COLO829 (cell line): Measurements from ENCODE around the gene LRRC27.
"Not testable (repeated sequence)": the region's sequence is repeated elsewhere in the genome, so short reads cannot be mapped to it uniquely, and the experiment has no call there.

Source experiments
- DNase-seq: peaks from one replicate; pipeline ENCODE4 v3.0.0; 2012; ENCODE audit warnings: low spot score

LRRC27 gene

DNA sequence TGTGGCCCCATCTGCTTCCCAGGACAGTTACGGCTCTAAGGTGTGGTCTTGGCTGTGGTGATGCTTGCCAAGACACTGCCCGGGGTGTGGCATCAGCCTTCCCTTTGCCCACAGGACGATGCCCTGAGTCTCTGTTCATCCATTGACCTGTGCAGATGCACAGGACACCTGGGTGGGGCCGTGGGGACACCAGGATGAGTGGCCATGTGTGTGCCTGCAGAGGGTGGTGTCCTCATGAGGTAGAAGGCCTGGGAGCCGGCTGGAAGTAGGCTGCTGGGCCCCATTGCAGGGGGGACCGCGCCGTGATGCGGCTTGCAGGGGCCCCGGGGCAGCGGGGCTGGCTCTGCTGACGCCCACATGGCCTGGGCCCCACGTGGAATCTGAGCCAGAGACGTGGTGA lies 42.6 kb downstream of the LRRC27 start:
- no peak for DNase-seq

- DNase-seq: no peak
Measured at GRCh38 chr10:132375116-132375794, 43.3 kb downstream of the LRRC27 start.

DNA sequence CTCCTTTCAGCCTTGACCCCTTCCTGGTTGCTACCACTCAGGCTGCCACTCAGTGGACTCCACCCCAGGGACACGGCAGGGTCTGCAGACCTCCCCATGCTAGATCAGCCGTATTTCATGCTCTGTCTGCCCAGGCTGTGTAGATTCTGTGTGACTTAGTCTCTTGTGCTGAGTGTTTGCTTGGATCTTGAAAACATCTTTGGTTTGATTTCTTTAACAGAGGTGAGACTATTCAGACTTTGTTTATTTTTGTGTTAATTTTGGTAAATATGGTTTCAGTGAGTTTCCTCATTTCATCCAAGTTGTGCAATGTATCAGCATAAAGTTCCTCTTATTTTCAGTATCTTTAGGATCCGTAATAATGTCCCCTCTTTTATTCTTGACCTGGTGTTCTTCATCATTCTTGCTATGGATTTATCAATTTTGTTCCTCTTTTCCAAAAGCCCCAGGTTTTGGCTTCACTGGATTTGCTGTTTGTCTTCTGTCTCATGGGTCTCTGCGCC lies 43.9 kb downstream of the LRRC27 start:
- DNase-seq: no peak

DNA sequence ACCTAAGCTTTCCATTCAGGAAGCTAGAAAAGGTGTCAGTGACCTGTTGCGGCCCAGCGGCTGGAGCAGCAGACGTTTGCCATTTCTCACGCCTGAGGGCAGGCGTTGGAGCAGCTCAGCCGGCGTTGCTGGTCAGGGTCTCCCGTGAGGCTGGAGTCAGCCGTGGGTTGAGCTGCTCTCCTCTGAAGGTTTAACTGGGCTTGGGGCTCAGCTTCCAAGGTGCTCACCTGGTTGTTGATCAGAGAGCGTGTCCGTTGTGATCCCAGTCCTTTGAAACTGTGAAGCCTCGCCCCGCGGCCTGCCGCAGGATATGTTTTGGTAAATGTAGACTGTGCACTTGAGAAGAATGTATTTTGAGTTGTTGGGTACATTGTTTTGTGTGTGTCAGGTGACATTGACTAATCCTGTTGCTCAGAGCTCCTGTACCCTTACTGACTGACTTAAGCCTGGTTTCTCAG lies 44.4 kb downstream of the LRRC27 start:
- DNase-seq: no peak

GRCh38 chr10:132377326-132377725 lies 45.3 kb downstream of the LRRC27 start:
- no peak for DNase-seq

DNA sequence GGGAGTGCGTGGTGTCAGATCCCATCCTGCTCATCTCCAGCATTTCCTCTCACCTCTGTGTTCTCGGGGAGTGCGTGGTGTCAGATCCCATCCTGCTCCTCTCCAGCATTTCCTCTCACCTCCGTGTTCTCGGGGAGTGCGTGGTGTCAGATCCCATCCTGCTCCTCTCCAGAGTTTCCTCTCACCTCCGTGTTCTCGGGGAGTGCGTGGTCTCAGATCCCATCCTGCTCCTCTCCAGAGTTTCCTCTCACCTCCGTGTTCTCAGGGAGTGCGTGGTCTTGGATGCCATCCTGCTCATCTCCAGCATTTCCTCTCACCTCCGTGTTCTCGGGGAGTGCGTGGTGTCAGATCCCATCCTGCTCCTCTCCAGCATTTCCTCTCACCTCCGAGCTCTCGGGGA lies 47.0 kb downstream of the LRRC27 start:
- not testable (repeated sequence) for DNase-seq

- DNase-seq: not testable (repeated sequence)
Measured at GRCh38 chr10:132380986-132381385, 49.0 kb downstream of the LRRC27 start.

DNA sequence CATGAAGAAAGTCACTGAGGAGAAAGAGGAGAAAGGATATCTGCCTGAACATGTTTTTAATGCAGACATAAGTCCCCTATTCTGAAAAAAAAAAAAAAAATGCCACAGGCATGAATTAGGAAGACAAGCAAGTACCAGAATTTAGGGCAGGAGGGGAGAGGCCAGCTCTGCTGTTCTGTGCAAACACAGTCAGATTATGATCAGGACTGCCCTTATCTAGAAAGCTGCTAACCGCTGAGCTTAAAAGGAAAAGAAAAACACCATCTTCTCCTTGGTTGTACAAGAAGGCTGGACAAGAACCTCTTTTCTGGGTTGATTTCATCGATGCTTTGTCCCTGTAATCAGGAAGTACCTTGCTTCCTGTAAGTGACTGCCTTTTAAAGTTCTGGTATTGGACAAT lies 49.7 kb downstream of the LRRC27 start:
- DNase-seq: no peak

DNA sequence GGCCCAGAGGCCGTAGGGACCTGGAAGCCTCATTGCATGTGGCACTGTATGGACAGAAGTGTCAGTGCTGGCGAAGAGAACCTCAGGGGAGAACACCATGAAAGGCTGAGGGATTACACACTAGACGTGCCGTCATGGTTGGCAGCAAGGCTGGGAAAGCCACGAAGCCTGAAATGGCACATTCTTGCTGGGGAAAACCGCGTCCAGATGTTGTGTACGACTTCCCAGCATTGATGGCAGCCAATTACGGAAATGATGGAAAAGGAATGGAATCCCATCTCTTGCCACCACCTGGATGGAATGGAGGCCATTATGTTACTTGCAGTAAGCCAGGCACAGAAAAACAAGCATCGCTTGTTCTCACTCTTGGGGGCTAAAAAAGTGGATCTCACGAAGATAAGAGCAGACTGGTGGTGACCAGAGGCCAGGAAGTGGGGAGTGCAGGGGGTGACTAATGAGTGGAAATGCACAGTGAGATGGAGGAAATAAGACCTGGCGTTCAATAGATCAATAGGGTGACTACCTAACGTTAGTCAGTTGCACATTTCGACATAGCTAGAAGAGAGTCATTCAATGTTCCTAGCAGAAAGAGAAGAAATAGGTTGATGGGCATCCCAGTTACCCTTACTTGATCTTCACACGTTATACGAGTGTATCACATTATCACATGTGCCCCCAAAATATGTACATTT lies 50.4 kb downstream of the LRRC27 start:
- DNase-seq: no peak

DNA sequence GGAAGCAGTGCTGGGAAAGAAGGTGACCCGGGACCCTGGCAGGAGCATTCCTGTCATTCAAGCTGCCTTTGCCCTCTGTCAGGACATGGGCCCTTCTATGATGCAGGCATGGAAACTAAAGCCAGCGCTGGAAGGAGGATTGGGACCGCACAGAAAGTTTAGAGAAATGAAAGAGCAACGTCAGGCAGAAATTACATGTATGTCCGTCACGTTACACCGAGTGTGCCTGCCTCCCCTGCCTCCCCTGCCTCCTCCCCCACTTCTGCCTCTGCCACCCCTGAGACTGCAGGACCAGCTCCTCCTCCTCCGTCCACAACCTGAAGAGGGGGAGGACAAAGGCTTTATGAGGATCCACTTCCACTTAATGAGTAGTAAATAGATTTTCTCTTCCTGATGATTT lies 51.1 kb downstream of the LRRC27 start:
- DNase-seq: no peak

DNA sequence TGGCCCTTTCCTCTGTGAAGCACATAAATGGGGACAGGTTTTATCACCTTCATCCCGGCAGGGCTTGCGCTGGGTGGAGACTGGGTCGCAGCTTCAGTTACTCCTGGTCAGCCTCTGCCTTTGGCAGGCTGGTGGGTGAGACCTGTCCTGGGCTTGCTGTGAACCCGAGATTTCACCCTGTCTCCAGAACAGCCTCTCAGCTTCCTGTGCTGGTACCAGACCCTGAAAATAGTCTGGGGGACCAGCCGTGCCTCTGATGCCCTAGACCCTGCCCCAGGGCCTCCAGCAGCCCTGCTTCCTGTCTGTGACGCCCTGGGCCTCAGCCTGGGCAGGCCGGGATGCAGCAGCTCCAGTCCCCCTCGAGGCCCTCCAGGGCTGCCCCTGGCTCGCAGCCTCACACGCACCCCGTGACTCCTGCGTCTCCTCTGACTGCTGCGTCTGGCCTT lies 51.8 kb downstream of the LRRC27 start:
- DNase-seq: no peak

GRCh38 chr10:132384618-132385388 lies 52.8 kb downstream of the LRRC27 start:
- DNase-seq: no peak

DNA sequence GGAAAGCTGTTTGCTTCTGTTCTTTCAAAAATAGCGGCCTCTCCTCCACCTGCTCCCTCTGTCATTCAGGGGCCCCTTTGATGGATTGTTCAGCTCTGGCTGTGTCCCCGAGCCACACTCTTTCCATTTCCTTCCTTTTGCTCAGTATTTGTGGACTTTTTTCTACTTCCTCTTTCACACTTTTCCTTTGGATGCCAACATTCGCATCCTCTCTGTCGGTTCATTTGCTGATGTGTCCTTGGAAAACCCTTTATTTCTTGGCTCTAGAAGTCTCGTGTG lies 53.3 kb downstream of the LRRC27 start:
- no peak for DNase-seq

- DNase-seq: no peak
Measured at GRCh38 chr10:132385721-132386418, 53.9 kb downstream of the LRRC27 start.

DNA sequence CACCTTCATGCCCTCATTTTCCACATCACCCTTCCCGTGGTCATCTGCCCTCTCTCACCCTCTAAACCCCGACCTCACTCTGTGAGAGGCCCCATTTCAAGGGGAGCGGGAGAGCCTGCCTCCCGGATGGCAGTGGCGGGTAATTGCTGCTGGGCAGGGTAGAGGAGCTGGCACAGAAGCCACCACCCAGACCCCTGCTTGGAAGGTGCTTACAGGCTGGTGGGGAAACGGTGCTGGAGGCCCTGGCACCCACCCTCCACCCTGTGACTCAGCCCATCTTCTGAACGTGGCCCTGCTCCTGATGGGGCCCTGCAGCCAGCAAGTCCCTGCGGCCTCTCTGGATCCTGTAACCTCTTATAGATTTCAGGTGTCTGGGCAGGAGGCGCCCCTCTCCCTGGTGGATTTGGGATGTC lies 54.4 kb downstream of the LRRC27 start:
- no peak for DNase-seq

DNA sequence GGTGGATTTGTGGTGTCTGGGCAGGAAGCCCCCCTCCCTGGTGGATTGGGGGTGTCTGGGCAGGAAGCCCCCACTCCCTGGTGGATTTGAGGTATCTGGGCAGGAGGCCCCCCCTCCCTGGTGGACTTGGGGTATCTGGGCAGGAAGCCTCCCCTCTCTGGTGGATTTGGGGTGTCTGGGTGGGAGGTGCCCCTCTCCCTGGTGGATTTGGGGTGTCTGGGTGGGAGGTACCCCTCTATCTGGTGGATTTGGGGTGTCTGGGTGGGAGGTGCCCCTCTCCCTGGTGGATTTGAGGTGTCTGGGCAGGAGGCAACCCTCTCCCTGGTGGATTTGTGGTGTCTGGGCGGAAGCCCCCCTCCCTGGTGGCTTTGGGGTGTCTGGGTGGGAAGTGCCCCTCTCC lies 54.9 kb downstream of the LRRC27 start:
- not testable (repeated sequence) for DNase-seq

DNA sequence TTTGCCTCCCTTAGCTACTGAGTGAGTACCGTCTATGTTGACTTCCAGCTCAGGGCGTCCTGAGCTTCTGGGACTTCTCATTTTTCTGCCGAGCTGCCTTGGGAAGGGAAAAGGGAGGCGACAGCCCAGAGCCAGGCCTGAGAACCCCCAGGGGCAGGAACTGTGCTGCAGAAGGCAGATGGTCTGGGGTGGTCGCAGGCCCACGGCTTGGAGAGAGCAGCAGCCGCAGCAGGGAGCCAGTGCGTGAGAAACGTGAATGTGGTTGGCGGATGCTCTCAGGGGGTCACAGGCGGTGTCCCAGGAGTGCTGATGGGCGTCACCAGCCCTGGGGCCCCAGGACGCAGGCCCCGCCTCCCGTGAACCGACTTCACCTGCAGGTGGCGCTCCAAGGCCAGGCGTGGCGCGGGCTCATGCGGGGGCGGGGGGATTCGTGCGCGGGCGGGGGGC lies 55.8 kb downstream of the LRRC27 start:
- peak; percentile 77 for DNase-seq

GRCh38 chr10:132388891-132389432 lies 57.0 kb downstream of the LRRC27 start:
- DNase-seq: no peak

- no peak for DNase-seq
Measured at GRCh38 chr10:132389433-132390169, 57.6 kb downstream of the LRRC27 start.

DNA sequence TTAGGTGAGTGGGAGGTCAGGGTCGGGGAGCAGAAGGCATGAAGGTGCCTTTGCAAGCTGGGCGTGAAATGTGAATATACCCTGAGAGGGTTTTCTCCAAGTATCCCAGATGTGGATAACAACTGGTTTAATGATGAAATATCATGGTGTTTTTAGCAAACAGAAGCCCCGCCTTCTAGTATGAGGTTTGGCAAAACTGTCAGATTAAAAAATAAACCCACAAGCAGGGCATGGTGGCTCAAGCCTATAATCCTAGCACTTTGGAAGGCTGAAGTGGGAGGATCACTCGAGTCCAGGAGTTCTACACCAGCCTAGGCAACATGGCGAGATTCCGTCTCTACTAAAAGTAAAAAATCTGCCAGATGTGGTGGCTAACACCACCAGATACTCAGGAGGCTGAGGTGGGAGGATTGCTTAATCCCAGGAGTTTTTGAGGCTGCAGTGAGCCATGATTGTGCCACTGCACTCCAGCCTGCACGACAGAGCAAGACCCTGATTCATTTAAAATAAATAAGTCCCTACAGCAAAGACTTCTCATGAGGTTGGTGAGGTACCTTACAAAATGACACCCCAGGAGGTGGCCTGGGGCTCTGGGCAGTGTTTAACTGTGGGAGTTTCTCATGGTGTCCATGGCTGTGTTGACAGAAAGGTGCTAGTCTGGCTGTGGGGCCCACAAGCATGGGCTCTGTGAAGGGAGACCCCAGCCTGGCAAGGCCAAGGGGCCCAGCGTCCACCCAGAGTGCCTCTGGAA lies 58.4 kb downstream of the LRRC27 start:
- DNase-seq: no peak
